ENCODE data around the gene OTOGL.
"Not testable (repeated sequence)": the region's sequence is repeated elsewhere in the genome, so short reads cannot be mapped to it uniquely, and the experiment has no call there.

OTOGL gene

GRCh38 chr12:80222261-80222660, 122.9 kb downstream of the OTOGL start:
- TF ChIP-seq CTCF (IDR thresholded peaks at IDR 0.05; ENCODE audit: unreplicated experiment in 3 of 3), result no peak
- Mint-ChIP-seq H3K9me3 (no peaks in the 10 kb centered on the region), H3K36me3 (ENCODE audit: low read depth) (no peaks in the 10 kb centered on the region), H3K4me3 (no peak overlapping the region), H3K4me1 (peaks cover 5% of the 10 kb centered on the region), H3K27ac (no peak overlapping the region), H3K27me3 (ENCODE audit: low read depth) (no peaks in the 10 kb centered on the region)

- Mint-ChIP-seq H3K4me3 (no peak overlapping the region), H3K4me1 (peaks cover 20% of the 10 kb centered on the region), H3K9me3 (no peaks in the 10 kb centered on the region), H3K27ac (no peak overlapping the region), H3K27me3 (ENCODE audit: low read depth) (no peaks in the 10 kb centered on the region), H3K36me3 (ENCODE audit: low read depth) (no peaks in the 10 kb centered on the region)
- no peak for TF ChIP-seq CTCF (IDR thresholded peaks at IDR 0.05; ENCODE audit: unreplicated experiment in 3 of 3)
Measured at GRCh38 chr12:80226576-80226975, 127.2 kb downstream of the OTOGL start.

GRCh38 chr12:80227904-80228303, 128.6 kb downstream of the OTOGL start:
- H3K36me3 Mint-ChIP-seq (ENCODE audit: low read depth); H3K27ac Mint-ChIP-seq; H3K27me3 Mint-ChIP-seq (ENCODE audit: low read depth); H3K9me3 Mint-ChIP-seq; H3K4me3 Mint-ChIP-seq: not testable (repeated sequence)
- H3K4me1 Mint-ChIP-seq, result peaks cover 20% of the 10 kb centered on the region

- H3K27ac Mint-ChIP-seq, result peak overlapping the region; percentile 64 to 79 (median 73)
- no peaks in the 10 kb centered on the region for H3K27me3 Mint-ChIP-seq (ENCODE audit: low read depth)
- H3K9me3 Mint-ChIP-seq, result no peaks in the 10 kb centered on the region
- H3K4me1 Mint-ChIP-seq, result peaks cover 20% of the 10 kb centered on the region
- H3K4me3 Mint-ChIP-seq, result no peak overlapping the region
- no peak for TF ChIP-seq CTCF (IDR thresholded peaks at IDR 0.05; ENCODE audit: unreplicated experiment in 3 of 3)
- H3K36me3 Mint-ChIP-seq (ENCODE audit: low read depth), result no peaks in the 10 kb centered on the region
Measured at GRCh38 chr12:80230068-80230467, 130.7 kb downstream of the OTOGL start.

GRCh38 chr12:80232837-80233236, 133.5 kb downstream of the OTOGL start:
- Mint-ChIP-seq H3K9me3 (no peaks in the 10 kb centered on the region), H3K4me1 (peaks cover 20% of the 10 kb centered on the region), H3K27me3 (ENCODE audit: low read depth) (no peaks in the 10 kb centered on the region), H3K36me3 (ENCODE audit: low read depth) (no peaks in the 10 kb centered on the region), H3K27ac (no peak overlapping the region), H3K4me3 (no peak overlapping the region)
- no peak for TF ChIP-seq CTCF (IDR thresholded peaks at IDR 0.05; ENCODE audit: unreplicated experiment in 3 of 3)

- no peaks in the 10 kb centered on the region for H3K9me3 Mint-ChIP-seq
Measured at GRCh38 chr12:80233926-80234325, 134.6 kb downstream of the OTOGL start.

More at GRCh38 chr12:80233926-80234325, 134.6 kb downstream of the OTOGL start:
- Mint-ChIP-seq H3K27ac (no peak overlapping the region), H3K27me3 (ENCODE audit: low read depth) (no peaks in the 10 kb centered on the region), H3K4me3 (no peak overlapping the region), H3K36me3 (ENCODE audit: low read depth) (no peaks in the 10 kb centered on the region), H3K4me1 (peaks cover 20% of the 10 kb centered on the region)
- no peak for TF ChIP-seq CTCF (IDR thresholded peaks at IDR 0.05; ENCODE audit: unreplicated experiment in 3 of 3)

Measured in nephron (organoid).